T-cell (primary cell): ENCODE measurements around the gene CA11. TPM values are rescaled to one million over a fixed set of nuclear protein-coding genes. Genes with fewer than 3 reads are reported as not detected.

ENCODE experiments used
- ATAC-seq, 4 experiments: fragments of 200-7000 bp in 3 of 4; fragments of 150-1000 bp in 1 of 4; cut with Tn5 transposase; replicated peaks in 1 of 4; 1 replicate in 3 of 4; 2 replicates in 1 of 4; pipeline ENCODE4 v1.10.0; 2021; ENCODE audit warnings: moderate library complexity in 3 of 4, mild to moderate bottlenecking in 2 of 4, moderate number of reproducible peaks in 1 of 4
- CTCF ChIA-PET, 2 donors: fragments of 300-600 bp; sonication (Branson Sonifier 250); formaldehyde crosslinking; loops; one replicate each; lab custom pipeline; 2022; ENCODE audit warnings: antibody characterized with exemption in 2 of 2; lab: Charles Lee
- POLR2A ChIA-PET, 2 donors: fragments of 300-600 bp; sonication (Branson Sonifier 250); formaldehyde crosslinking; loops; one replicate each; lab custom pipeline; 2022; ENCODE audit warnings: antibody characterized with exemption in 2 of 2; lab: Charles Lee
- DNase-seq, 35 experiments: peaks; one replicate each; pipeline versions ENCODE4 v3.0.0 to v3.0.0-alpha.2; 2013 to 2023
- H3K27ac ChIP-seq: one replicate; pipeline ENCODE4 v1.5.1; 2013; ENCODE audit warnings: low read length
- H3K27me3 ChIP-seq, 2 experiments: replicated peaks in 1 of 2; 1 replicate in 1 of 2; 2 replicates in 1 of 2; pipeline versions ENCODE4 v1.6.1 to v1.7.0; 2013; ENCODE audit warnings: low read length in 1 of 2, mixed read lengths in 1 of 2; ENCODE audit not compliant: control insufficient read depth in 2 of 2, insufficient read depth in 2 of 2; ENCODE audit errors: extremely low read depth in 1 of 2
- H3K36me3 ChIP-seq, 2 donors: 1 replicate in 1 of 2; 2 replicates in 1 of 2; pipeline versions ENCODE4 v1.6.1 to v1.7.0; 2013; ENCODE audit warnings: low read length in 1 of 2; ENCODE audit not compliant: control insufficient read depth in 2 of 2, insufficient read depth in 1 of 2; ENCODE audit errors: extremely low read depth in 1 of 2
- H3K4me1 ChIP-seq, 2 experiments: 1 replicate in 1 of 2; 2 replicates in 1 of 2; pipeline versions ENCODE4 v1.6.1 to v1.7.0; 2013; ENCODE audit warnings: low read length in 2 of 2, mixed read lengths in 1 of 2; ENCODE audit not compliant: insufficient read depth in 2 of 2, control insufficient read depth in 1 of 2; ENCODE audit errors: extremely low read depth in 1 of 2
- H3K4me3 ChIP-seq, 2 donors: 1 replicate in 1 of 2; 2 replicates in 1 of 2; pipeline versions ENCODE4 v1.5.1 to v1.7.0; 2013; ENCODE audit warnings: mild to moderate bottlenecking in 2 of 2, low read length in 1 of 2, moderate library complexity in 1 of 2; ENCODE audit not compliant: control insufficient read depth in 1 of 2; ENCODE audit errors: extremely low read depth in 1 of 2
- H3K9me3 ChIP-seq: 2 replicates; pipeline ENCODE4 v1.7.0; 2013
- H3K27ac Mint-ChIP-seq, 2 donors: one replicate each; pipeline ENCODE4 v1.8.0; 2020 to 2021; ENCODE audit warnings: mild to moderate bottlenecking in 2 of 2, mixed read lengths in 2 of 2
- H3K27me3 Mint-ChIP-seq, 2 donors: one replicate each; pipeline ENCODE4 v1.8.0; 2021 to 2022; ENCODE audit warnings: mixed read lengths in 2 of 2
- H3K36me3 Mint-ChIP-seq: one replicate; pipeline ENCODE4 v1.8.0; 2021; ENCODE audit warnings: mixed read lengths
- H3K4me1 Mint-ChIP-seq, 3 donors: one replicate each; pipeline ENCODE4 v1.8.0; 2020 to 2022; ENCODE audit warnings: mixed read lengths in 3 of 3, mild to moderate bottlenecking in 1 of 3
- H3K4me3 Mint-ChIP-seq, 3 donors: one replicate each; pipeline ENCODE4 v1.8.0; 2020 to 2022; ENCODE audit warnings: mild to moderate bottlenecking in 3 of 3, mixed read lengths in 3 of 3, moderate library complexity in 3 of 3
- H3K9me3 Mint-ChIP-seq, 3 donors: one replicate each; pipeline ENCODE4 v1.8.0; 2020 to 2022; ENCODE audit warnings: mixed read lengths in 3 of 3
- WGBS: methylation state at CpG from one replicate; pipeline ENCODE4 v1.1.5; 2013; ENCODE audit warnings: missing lambda C conversion rate; ENCODE audit not compliant: insufficient coverage; 5-methylcytosine and 5-hydroxymethylcytosine counted together
- total RNA-seq, 35 experiments: library from RNA in 6 of 35; stranded (reverse) in 6 of 35; fragments of 120-200 nt in 1 of 35; gene quantifications; one replicate each; pipeline versions ENCODE4 v1.2.1 to v1.2.4 and lab custom pipeline; 2013 to 2026

Gene CA11
- total RNA-seq, 5 donors from 2014 or later (not counting 1 experiment from before 2014, with no cell fraction given), result 8.0 to 18.5 (median 11.0) TPM

- CTCF ChIA-PET, result no interaction called here
- H3K27me3 ChIP-seq, result no peaks in the 10 kb centered on the region
- Mint-ChIP-seq H3K36me3 (no peaks in the 10 kb centered on the region), H3K4me3 (no peak overlapping the region), H3K4me1 (peaks cover 6 to 7% (median 6%) of the 10 kb centered on the region in 3 donors), H3K27me3 (no peaks in the 10 kb centered on the region), H3K27ac (no peak overlapping the region), H3K9me3 (peaks cover 0 to 4% (median 0%) of the 10 kb centered on the region in 3 donors)
- 100% methylated on average over 2 of the region's 10 CpGs for WGBS
- ATAC-seq (no peak), DNase-seq (no peak)
- H3K36me3 ChIP-seq, result no peaks in the 10 kb centered on the region
- no peak overlapping the region for H3K27ac ChIP-seq
- POLR2A ChIA-PET, result no interaction called here
- no peak overlapping the region for H3K4me3 ChIP-seq
- peaks cover 0 to 10% of the 10 kb centered on the region in 2 experiments for H3K4me1 ChIP-seq
- no peaks in the 10 kb centered on the region for H3K9me3 ChIP-seq
Measured at GRCh38 chr19:48671446-48671995, 25.5 kb upstream of the CA11 start.

DNA sequence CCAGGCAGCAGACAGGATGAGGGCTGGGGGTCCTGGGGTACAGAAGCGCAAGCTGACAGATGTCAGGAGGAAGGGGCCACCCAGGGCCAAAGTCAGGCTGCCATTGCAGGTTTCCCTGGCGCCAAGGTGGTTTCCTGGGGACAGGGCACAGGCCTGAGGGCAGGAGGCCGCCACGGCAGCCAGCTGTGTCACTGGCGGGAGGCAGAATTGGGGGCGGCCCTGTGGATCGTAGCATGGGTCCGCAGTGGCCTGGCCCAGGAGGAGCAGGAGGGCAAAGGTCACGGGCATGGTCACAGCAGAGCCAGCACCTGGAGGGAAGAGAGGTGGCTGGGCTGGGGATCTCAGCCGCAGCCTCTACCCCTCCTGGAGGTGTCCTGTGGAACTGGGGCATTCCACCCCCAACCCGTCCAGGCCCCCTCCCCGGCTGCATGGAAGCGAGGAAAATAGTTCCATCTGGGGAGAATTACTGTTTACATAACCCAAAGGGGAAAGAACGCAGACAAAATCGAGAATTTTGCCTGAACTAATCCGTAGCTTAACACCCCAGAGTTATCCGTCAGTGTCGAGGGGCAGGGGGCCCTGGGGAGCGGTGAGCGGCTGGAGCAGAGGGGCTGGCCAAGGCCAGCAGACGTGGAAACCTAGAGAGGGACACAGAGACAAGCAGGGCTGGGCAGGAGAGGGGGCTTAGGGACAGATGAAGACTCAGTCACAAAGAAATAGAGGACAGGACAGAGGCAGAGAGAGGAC is 24.9 kb upstream of the CA11 start:
- Mint-ChIP-seq H3K27ac (no peak overlapping the region), H3K9me3 (peaks cover 0 to 4% (median 0%) of the 10 kb centered on the region in 3 donors), H3K36me3 (no peaks in the 10 kb centered on the region), H3K4me1 (peaks cover 6 to 7% (median 6%) of the 10 kb centered on the region in 3 donors), H3K4me3 (no peak overlapping the region), H3K27me3 (no peaks in the 10 kb centered on the region)
- 92% methylated on average over 21 of the region's 21 CpGs for WGBS
- Histone ChIP-seq H3K36me3 (no peaks in the 10 kb centered on the region), H3K4me1 (peaks cover 0 to 10% of the 10 kb centered on the region in 2 experiments), H3K27ac (no peak overlapping the region), H3K4me3 (no peak overlapping the region), H3K9me3 (no peaks in the 10 kb centered on the region), H3K27me3 (no peaks in the 10 kb centered on the region)
- DNase-seq (no peak), ATAC-seq (no peak)
- POLR2A ChIA-PET, result interaction anchor here in 1 of 2 donors (0.7 kb wide), 1 partner anchor 13 kb away, joined by 3 read pairs; no protein-coding TSS in a partner anchor
- CTCF ChIA-PET, result no interaction called here

GRCh38 chr19:48669903-48670668 is 24.1 kb upstream of the CA11 start:
- Histone ChIP-seq H3K27me3 (no peaks in the 10 kb centered on the region), H3K36me3 (no peaks in the 10 kb centered on the region), H3K4me1 (peaks cover 0 to 2% of the 10 kb centered on the region in 2 experiments), H3K4me3 (no peak overlapping the region), H3K9me3 (no peaks in the 10 kb centered on the region), H3K27ac (no peak overlapping the region)
- Mint-ChIP-seq H3K4me3 (no peak overlapping the region), H3K27ac (no peak overlapping the region), H3K36me3 (no peaks in the 10 kb centered on the region), H3K9me3 (peaks cover 0 to 4% (median 0%) of the 10 kb centered on the region in 3 donors), H3K4me1 (peaks cover 0 to 2% (median 1%) of the 10 kb centered on the region in 3 donors), H3K27me3 (no peaks in the 10 kb centered on the region)
- no peak for DNase-seq
- ChIA-PET CTCF (no interaction called here), POLR2A (interaction anchor here in 1 of 2 donors (0.7 kb wide), 1 partner anchor 13 kb away, joined by 3 read pairs; no protein-coding TSS in a partner anchor)
- ATAC-seq, result no peak
- WGBS, result 97% methylated on average over 24 of the region's 26 CpGs

- Mint-ChIP-seq H3K36me3 (no peaks in the 10 kb centered on the region), H3K27me3 (no peaks in the 10 kb centered on the region), H3K27ac (no peak overlapping the region), H3K9me3 (peaks cover 0 to 4% (median 0%) of the 10 kb centered on the region in 3 donors), H3K4me3 (no peak overlapping the region), H3K4me1 (no peaks in the 10 kb centered on the region)
- ATAC-seq (no peak), DNase-seq (no peak)
- no peaks in the 10 kb centered on the region for H3K9me3 ChIP-seq
- 82% methylated on average over 1 of the region's 2 CpGs for WGBS
- H3K36me3 ChIP-seq, result no peaks in the 10 kb centered on the region
- CTCF ChIA-PET, result no interaction called here
- H3K27ac ChIP-seq, result no peak overlapping the region
- H3K4me3 ChIP-seq, result no peak overlapping the region
- H3K27me3 ChIP-seq, result no peaks in the 10 kb centered on the region
- H3K4me1 ChIP-seq, result no peaks in the 10 kb centered on the region
- POLR2A ChIA-PET, result no interaction called here
Measured at GRCh38 chr19:48668761-48669160, 22.8 kb upstream of the CA11 start.

DNA sequence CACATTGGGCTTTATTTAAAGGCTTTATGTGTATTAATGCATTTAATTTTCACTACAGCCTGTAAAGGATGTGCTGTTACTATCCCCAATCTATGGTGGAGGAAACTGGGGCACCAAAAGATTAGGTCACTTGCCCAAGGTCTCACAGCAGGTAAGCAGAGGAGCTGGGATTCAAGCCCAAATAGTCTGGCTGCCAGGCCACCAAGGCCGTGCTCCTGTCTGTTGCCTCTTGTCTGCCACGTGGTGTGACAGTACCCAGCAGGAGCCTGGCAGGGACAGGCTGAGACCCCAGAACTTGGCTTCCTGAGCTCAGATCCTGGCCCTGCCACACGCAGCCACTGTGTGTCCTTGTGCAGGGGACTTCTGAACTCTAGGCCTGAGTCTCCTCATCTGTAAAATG is 22.3 kb upstream of the CA11 start:
- Histone ChIP-seq H3K27me3 (no peaks in the 10 kb centered on the region), H3K4me3 (no peak overlapping the region), H3K9me3 (no peaks in the 10 kb centered on the region), H3K36me3 (no peaks in the 10 kb centered on the region), H3K27ac (no peak overlapping the region), H3K4me1 (no peaks in the 10 kb centered on the region)
- Mint-ChIP-seq H3K36me3 (no peaks in the 10 kb centered on the region), H3K4me3 (no peak overlapping the region), H3K27me3 (no peaks in the 10 kb centered on the region), H3K27ac (no peak overlapping the region), H3K4me1 (no peaks in the 10 kb centered on the region), H3K9me3 (peaks cover 0 to 4% (median 0%) of the 10 kb centered on the region in 3 donors)
- POLR2A ChIA-PET, result no interaction called here
- ATAC-seq (no peak), DNase-seq (no peak)
- WGBS, result 85% methylated on average over 3 of the region's 3 CpGs
- CTCF ChIA-PET, result no interaction called here

- ChIA-PET POLR2A (no interaction called here), CTCF (interaction anchor here in 1 of 2 donors (0.7 kb wide), 1 partner anchor 34 kb away, joined by 3 read pairs; no protein-coding TSS in a partner anchor)
- H3K4me1 Mint-ChIP-seq, result peaks cover 6 to 9% (median 8%) of the 10 kb centered on the region in 3 donors
- Histone ChIP-seq H3K27ac (no peak overlapping the region), H3K9me3 (no peaks in the 10 kb centered on the region), H3K4me3 (no peak overlapping the region), H3K36me3 (no peaks in the 10 kb centered on the region), H3K4me1 (peaks cover 2 to 7% of the 10 kb centered on the region in 2 experiments), H3K27me3 (no peaks in the 10 kb centered on the region)
- 80% methylated on average over 2 of the region's 6 CpGs for WGBS
- H3K9me3 Mint-ChIP-seq, result peaks cover 0 to 4% (median 0%) of the 10 kb centered on the region in 3 donors
- DNase-seq (no peak), ATAC-seq (no peak)
- H3K27me3 Mint-ChIP-seq, result no peaks in the 10 kb centered on the region
- no peak overlapping the region for H3K27ac Mint-ChIP-seq
- H3K4me3 Mint-ChIP-seq, result no peak overlapping the region
- H3K36me3 Mint-ChIP-seq, result no peaks in the 10 kb centered on the region
Measured at GRCh38 chr19:48665786-48666185, 19.8 kb upstream of the CA11 start.
